GM18526 (cell line): ENCODE data around the gene ZNF276.
A peak's percentile ranks its signal among the peaks of the same experiment; 100 is the strongest.

Experiments
- POLR2A ChIP-seq: IDR thresholded peaks from 3 replicates; pipeline ENCODE4 v1.6.1; 2011; ENCODE audit not compliant: insufficient read length; ENCODE audit errors: extremely low read depth

The ZNF276 gene

GRCh38 chr16:89723279-89724250 lies 2.2 kb downstream of the ZNF276 start:
- TF ChIP-seq POLR2A = no peak

- no peak for TF ChIP-seq POLR2A
Observed at GRCh38 chr16:89727406-89728120, 6.2 kb downstream of the ZNF276 start.

DNA sequence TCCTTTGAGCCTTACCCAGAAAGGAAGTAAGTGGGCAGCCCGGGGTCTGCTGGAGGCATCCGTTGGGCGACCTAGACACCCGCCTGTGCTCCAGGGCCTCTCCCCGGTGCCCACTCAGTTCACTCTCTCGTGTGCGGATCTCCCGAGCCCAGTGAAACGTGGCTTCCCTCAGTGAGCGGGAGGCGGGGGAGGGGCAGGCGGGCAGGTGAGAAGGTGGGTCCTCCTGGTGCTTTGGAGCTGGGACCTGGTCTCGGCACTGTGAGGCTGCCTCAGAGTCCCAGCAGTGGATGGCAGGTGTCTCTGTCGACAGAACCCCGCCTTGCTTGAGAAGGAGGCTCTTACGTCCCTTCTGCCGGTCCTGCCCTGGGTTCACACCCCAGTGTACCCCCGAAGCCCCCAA lies 8.0 kb downstream of the ZNF276 start:
- TF ChIP-seq POLR2A = no peak

DNA sequence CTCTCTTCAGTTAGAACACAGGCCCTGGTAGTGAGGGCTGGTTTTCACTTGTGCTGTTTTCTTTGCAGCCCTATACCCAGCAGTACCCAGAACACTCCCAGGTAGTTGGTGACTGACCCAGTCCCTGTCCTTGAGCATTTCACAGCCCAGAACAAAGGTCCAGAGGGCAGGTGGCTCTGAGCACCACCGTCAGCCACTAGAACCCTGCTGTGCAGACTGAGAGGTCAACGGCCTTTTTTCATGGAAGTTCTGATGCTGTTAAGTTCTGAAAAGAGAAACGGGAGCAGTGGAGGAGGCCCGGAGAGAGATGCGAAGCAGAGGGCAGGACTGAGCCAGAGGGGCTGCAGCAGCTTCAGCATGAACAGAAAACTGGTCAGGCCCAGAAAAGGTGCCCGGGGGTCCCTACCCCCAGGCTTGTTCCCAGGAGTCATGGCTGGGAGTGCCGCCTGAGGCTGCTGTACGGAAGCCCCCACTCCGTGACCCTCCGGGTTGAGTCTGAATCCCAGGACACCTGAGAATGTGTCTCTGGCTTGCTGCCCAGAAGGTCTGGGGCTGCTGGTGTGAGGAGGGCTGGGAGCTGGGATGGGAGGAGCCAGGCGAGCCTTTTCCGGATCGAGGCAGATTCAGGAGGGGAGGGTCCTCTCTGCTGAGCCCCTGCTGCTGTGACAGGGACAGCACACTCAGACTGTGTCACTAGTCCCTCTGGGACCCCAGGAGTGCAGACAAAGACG lies 8.7 kb downstream of the ZNF276 start:
- TF ChIP-seq POLR2A = no peak

DNA sequence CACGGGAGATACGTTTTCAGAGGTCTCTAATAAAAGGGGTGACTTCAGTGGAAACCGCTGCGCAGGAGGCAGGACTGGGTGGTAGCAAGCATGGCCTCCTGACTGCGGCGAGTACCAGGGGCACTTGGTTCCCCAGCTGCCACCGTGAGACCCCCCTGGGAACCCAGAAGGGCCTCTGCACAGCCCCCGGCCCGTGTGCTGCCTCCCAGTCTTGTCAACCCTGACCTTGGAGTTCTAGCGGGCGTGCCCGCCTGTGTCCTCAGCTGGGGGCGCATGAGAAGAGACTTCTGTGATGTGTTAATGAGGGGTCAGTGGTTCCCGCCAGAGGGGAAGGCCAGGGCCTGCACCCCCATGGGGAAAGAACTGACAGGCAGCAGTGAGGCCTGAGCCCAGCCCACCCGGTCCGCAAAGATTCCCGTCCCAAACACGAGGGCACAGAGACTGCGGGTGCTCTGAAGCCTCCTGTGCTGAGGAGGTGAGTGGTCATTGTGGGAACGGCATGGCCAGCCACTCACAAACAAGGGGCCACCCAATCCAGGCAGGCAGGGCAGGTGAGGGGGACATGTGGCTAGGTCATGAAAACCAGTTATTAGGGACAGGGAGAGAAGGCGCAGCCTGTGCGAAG lies 9.4 kb downstream of the ZNF276 start:
- TF ChIP-seq POLR2A = no peak

DNA sequence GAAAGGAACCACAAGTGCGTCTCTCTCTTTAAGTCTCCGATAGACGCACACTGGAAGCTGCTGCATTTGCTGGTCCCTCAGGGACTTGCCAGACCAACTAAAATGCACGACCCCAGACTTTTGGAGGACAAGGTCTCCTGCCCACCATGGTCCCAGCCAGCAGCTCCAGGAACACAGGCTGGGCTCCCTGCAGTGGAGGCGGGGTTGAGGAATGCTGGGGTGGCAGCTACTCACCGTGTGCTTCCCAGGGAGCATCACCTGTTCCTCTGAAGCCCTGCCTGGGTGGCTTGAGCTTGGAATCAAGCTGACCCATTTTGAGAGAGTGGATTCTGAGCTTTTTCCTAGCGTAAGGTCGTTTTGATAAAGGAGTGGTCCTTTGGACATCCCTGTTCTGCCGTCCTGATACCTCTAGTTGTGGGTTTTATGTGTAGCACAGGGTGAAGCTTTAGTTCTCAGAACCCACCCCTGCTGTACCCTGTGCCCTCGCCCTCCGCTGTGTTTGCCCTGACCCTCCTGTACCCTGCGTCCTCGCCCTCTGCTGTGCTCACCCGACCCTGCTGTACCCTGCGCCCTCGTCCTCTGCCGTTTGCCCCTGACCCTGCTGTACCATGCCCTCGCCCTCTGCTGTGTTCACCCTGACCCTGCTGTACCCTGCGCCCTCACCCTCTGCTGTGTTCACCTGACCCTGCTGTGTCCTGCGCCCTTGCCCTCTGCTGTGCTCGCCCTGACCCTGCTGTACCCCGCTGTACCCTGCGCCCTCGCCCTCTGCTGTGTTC lies 11.0 kb downstream of the ZNF276 start:
- TF ChIP-seq POLR2A = no peak

- no peak for TF ChIP-seq POLR2A
Observed at GRCh38 chr16:89732918-89733242, 11.5 kb downstream of the ZNF276 start.

GRCh38 chr16:89733322-89733721 lies 12.0 kb downstream of the ZNF276 start:
- no peak for TF ChIP-seq POLR2A

DNA sequence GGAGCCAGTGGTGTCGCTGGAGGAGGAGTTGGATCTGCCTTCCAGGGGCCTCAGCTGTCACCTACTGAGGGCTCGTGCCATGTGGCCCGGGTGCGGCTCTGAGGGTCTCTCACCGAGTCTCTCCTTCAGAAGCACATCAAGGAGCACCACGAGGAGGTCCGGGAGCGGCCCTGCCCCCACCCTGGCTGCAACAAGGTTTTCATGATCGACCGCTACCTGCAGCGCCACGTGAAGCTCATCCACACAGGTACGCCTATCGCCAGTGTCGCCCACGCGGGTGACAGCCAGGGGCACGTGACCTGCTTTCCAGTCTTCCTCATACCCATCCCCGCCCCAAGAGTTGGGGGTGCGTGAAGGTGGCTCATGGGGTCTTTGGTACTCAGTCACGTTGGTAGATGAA lies 12.5 kb downstream of the ZNF276 start:
- TF ChIP-seq POLR2A = no peak

GRCh38 chr16:89736554-89736953 lies 15.2 kb downstream of the ZNF276 start:
- TF ChIP-seq POLR2A = no peak

DNA sequence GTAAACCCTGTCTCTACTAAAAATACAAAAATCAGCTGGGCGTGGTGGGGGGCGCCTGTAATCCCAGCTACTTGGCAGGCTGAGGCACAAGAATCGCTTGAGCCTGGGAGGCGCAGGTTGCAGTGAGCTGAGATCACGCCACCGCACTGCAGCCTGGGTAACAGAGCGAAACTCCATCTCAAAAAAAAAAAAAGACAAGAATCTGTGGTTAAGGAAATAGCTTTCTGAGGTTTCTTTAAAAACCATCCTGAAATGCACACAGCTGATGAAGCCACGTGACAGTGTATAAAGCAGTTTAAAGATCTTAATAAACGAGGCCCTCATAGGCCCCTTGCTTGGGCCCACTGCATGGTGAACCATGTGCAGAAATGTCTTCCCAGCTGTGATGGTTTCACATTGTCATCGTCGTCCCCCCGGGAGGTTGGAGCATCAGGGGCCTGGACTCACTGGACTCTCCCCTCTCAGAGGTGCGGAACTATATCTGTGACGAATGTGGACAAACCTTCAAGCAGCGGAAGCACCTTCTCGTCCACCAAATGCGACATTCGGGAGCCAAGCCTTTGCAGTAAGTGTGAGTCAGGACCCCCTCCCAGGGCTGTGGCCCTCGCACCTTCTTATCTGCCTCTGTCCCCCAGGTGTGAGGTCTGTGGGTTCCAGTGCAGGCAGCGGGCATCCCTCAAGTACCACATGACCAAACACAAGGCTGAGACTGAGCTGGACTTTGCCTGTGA lies 16.2 kb downstream of the ZNF276 start:
- peak; percentile 12 for TF ChIP-seq POLR2A

GRCh38 chr16:89738072-89738377 lies 16.7 kb downstream of the ZNF276 start:
- peak; percentile 12 for TF ChIP-seq POLR2A

DNA sequence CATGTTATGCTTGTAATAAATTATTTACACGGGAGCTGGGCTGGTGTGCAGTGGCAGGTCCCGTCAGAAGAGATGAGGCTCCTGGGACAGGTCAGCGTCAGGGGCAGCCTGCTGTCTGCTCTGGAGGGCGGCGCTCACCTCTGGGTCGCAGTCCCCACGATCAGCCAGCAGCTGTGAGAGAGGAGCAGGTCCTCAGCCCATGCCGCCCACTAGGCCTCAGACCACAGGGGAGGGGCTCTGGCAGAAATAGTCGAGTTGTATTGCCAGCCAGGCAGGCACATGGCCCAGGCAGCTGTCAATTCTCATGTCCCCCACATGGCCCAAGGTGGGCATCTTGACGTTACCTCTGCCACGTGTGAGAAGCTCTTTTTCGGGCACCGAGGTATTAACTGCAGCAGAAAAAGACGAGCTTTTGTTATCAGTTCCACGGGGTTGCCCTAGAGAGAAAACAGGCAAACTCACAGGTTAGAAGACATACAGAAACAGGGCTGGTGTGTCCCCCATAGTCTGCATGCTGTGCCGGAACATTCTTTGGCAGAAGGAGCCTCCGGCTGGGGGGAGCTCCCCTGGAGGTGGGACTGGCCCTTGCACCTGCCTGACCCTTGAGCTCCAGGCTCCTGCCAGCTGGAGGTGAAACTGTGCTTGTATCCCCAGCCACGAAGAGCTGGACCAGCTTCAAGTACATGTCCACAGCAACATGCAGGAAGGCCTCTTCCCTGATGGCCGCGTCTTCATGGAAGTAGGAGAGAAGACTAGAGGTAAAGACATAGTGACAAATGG lies 17.4 kb downstream of the ZNF276 start:
- no peak for TF ChIP-seq POLR2A
